ENCODE measurements around the gene HIP1.

DNA sequence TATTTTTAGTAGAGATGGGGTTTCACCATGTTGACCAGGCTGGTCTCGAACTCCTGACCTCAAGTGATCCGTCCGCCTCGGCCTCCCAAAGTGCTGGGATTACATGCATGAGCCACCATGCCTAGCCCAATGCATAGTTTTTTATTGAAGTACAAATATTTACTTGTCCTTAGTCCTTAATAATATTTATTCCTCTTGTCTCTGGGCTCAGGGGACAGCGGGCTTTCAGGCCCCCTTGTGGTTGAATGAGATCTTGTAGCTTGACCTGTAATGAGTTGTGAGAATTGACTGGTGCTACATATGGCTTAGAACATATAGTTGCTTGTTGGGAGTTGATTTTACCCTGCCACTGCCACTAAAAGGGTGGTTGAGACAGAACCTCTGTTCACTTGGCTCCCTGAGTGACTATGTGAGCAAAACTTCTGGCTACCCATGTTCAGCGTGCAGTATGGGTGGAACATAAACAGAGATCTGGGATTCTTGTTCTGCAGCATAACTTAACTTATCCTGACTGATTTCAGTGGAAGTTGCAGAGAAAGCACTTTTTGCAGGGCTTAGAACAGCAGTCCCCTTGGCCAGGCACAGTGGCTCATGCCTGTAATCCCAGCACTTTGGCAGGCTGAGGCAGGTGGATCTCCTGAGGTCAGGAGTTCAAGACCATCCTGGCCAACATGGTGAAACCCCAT is 18.4 kb upstream of the HIP1 start:
- no peak for TF ChIP-seq ZBTB7A (IDR thresholded peaks at IDR 0.05; ENCODE audit: low read depth)
- no peak for TF ChIP-seq CREB1 (IDR thresholded peaks at IDR 0.05; ENCODE audit: low read depth)
- no peak for TF ChIP-seq TAF1 (IDR thresholded peaks at IDR 0.05; ENCODE audit: low read depth)
- peak; percentile 46; the same call in 1 of the 2 replicates for TF ChIP-seq RAD21 (IDR thresholded peaks at IDR 0.05; ENCODE audit: low read depth)
- TF ChIP-seq TEAD4 (IDR thresholded peaks at IDR 0.05), result no peak
- no peak for TF ChIP-seq EP300 (IDR thresholded peaks at IDR 0.05; ENCODE audit: borderline replicate concordance)
- no peak for TF ChIP-seq YY1 (IDR thresholded peaks at IDR 0.05; ENCODE audit: low read depth)
- no peak for TF ChIP-seq CEBPB (IDR thresholded peaks at IDR 0.05)
- no peak for TF ChIP-seq EGR1 (IDR thresholded peaks at IDR 0.05)

Data from Ishikawa (cell line).